Calu3 (cell line): ENCODE measurements around the gene PREX1. TPM values are rescaled to one million over a fixed set of nuclear protein-coding genes. Genes with fewer than 3 reads are reported as not detected.

ENCODE experiments used
- BruUV-seq: library from RNA; stranded (reverse); fragments of 400-500 nt; replicated peaks from 2 replicates; lab custom pipeline; 2021; lab: Mats Ljungman, UMichigan
- CTCF ChIA-PET: fragments of 300-600 bp; sonication (Branson Sonifier 250); formaldehyde crosslinking; loops from one replicate; lab custom pipeline; 2022; ENCODE audit warnings: antibody characterized with exemption; lab: Charles Lee
- DNase-seq: peaks from one replicate; pipeline ENCODE4 v3.0.0; 2022
- H3K27ac Mint-ChIP-seq: one replicate; pipeline ENCODE4 v1.8.0; 2022; ENCODE audit warnings: mixed read lengths; ENCODE audit not compliant: unreplicated experiment
- H3K27me3 Mint-ChIP-seq: one replicate; pipeline ENCODE4 v1.8.0; 2022; ENCODE audit warnings: mixed read lengths; ENCODE audit not compliant: unreplicated experiment
- H3K36me3 Mint-ChIP-seq: one replicate; pipeline ENCODE4 v1.8.0; 2022; ENCODE audit warnings: mild to moderate bottlenecking, moderate library complexity, mixed read lengths; ENCODE audit not compliant: insufficient read depth, unreplicated experiment
- H3K4me1 Mint-ChIP-seq: one replicate; pipeline ENCODE4 v1.8.0; 2022; ENCODE audit warnings: mild to moderate bottlenecking, low read depth, mixed read lengths; ENCODE audit not compliant: unreplicated experiment
- H3K4me3 Mint-ChIP-seq: one replicate; pipeline ENCODE4 v1.8.0; 2022; ENCODE audit warnings: mild to moderate bottlenecking, low read depth, moderate library complexity, mixed read lengths; ENCODE audit not compliant: unreplicated experiment
- H3K9me3 Mint-ChIP-seq: one replicate; pipeline ENCODE4 v1.8.0; 2022; ENCODE audit warnings: low read depth, mixed read lengths; ENCODE audit not compliant: unreplicated experiment
- CTCF ChIP-seq: fragments of 200-600 bp; IDR thresholded peaks from one replicate; pipeline ENCODE4 v1.8.0; 2022; ENCODE audit warnings: antibody characterized with exemption; ENCODE audit not compliant: unreplicated experiment
- intact Hi-C: fragments of 100-400 bp; cut with micrococcal nuclease; formaldehyde crosslinking; loops from one replicate; pipeline ENCODE4 v1.10.0; 2022; ENCODE audit not compliant: unreplicated experiment
- total RNA-seq: library from RNA; stranded (reverse); gene quantifications from 2 replicates; pipeline ENCODE4 v1.2.3, GENCODE V29; 2022

The PREX1 gene
- total RNA-seq, 1 experiment from 2014 or later, result 0.31 TPM

GRCh38 chr20:48740292-48740649 lies 87.5 kb downstream of the PREX1 start:
- H3K4me1 Mint-ChIP-seq, result no peaks in the 10 kb centered on the region
- peaks cover 70% of the 10 kb centered on the region for H3K27me3 Mint-ChIP-seq
- CTCF ChIA-PET, result interaction anchor here (0.5 to 1.3 kb wide), 2 partner anchors 83 to 313 kb away, joined by 3 to 10 read pairs; no protein-coding TSS in a partner anchor
- DNase-seq, result no peak
- no peak overlapping the region for H3K27ac Mint-ChIP-seq
- no peaks in the 10 kb centered on the region for H3K36me3 Mint-ChIP-seq
- no TSS peak for BruUV-seq
- TF ChIP-seq CTCF, result no peak
- no peaks in the 10 kb centered on the region for H3K9me3 Mint-ChIP-seq
- intact Hi-C loops, result no loop called here
- no peak overlapping the region for H3K4me3 Mint-ChIP-seq

- peaks cover 63% of the 10 kb centered on the region for H3K27me3 Mint-ChIP-seq
- no peaks in the 10 kb centered on the region for H3K4me1 Mint-ChIP-seq
- H3K9me3 Mint-ChIP-seq, result no peaks in the 10 kb centered on the region
- no TSS peak for BruUV-seq
- H3K27ac Mint-ChIP-seq, result no peak overlapping the region
- intact Hi-C loops, result no loop called here
- TF ChIP-seq CTCF, result no peak
- CTCF ChIA-PET, result interaction anchor here (0.5 to 1.6 kb wide), 3 partner anchors 82 to 313 kb away, joined by 3 to 10 read pairs (median 7); no protein-coding TSS in a partner anchor
- DNase-seq, result no peak
- no peaks in the 10 kb centered on the region for H3K36me3 Mint-ChIP-seq
- H3K4me3 Mint-ChIP-seq, result no peak overlapping the region
These were observed 88.2 kb downstream of the PREX1 start for GRCh38 chr20:48739395-48740291.

GRCh38 chr20:48738399-48739304 lies 89.1 kb downstream of the PREX1 start:
- no peak for DNase-seq
- CTCF ChIA-PET, result interaction anchor here (1.6 kb wide), 1 partner anchor 81 kb away, joined by 7 read pairs; no protein-coding TSS in a partner anchor
- no peaks in the 10 kb centered on the region for H3K36me3 Mint-ChIP-seq
- intact Hi-C loops, result no loop called here
- no peak overlapping the region for H3K27ac Mint-ChIP-seq
- TF ChIP-seq CTCF, result no peak
- peaks cover 59% of the 10 kb centered on the region for H3K27me3 Mint-ChIP-seq
- H3K9me3 Mint-ChIP-seq, result no peaks in the 10 kb centered on the region
- BruUV-seq, result no TSS peak
- H3K4me3 Mint-ChIP-seq, result no peak overlapping the region
- H3K4me1 Mint-ChIP-seq, result no peaks in the 10 kb centered on the region

- BruUV-seq, result no TSS peak
- Mint-ChIP-seq H3K4me1 (no peaks in the 10 kb centered on the region), H3K36me3 (no peaks in the 10 kb centered on the region), H3K9me3 (no peaks in the 10 kb centered on the region), H3K4me3 (no peak overlapping the region), H3K27ac (no peak overlapping the region), H3K27me3 (peaks cover 59% of the 10 kb centered on the region)
- intact Hi-C loops, result no loop called here
- CTCF ChIA-PET, result interaction anchor here (1.6 kb wide), 1 partner anchor 81 kb away, joined by 7 read pairs; no protein-coding TSS in a partner anchor
- DNase-seq, result no peak
- TF ChIP-seq CTCF, result no peak
These were observed 89.8 kb downstream of the PREX1 start for GRCh38 chr20:48738094-48738398.
